ENCODE results near the gene MUC20.
"Not testable (repeated sequence)": the region's sequence is repeated elsewhere in the genome, so short reads cannot be mapped to it uniquely, and the experiment has no call there.

The MUC20 gene

GRCh38 chr3:195774917-195775316, 54.1 kb downstream of the MUC20 start:
- peak; percentile 40 for DNase-seq

GRCh38 chr3:195777975-195778374, 57.2 kb downstream of the MUC20 start:
- DNase-seq, result no peak

GRCh38 chr3:195781236-195781635, 60.5 kb downstream of the MUC20 start:
- not testable (repeated sequence) for DNase-seq

Measured in NCI-H69 (cell line).